Stomach (tissue), 9 donors: ENCODE results near the gene TIGD4. TPM values are rescaled to one million over a fixed set of nuclear protein-coding genes. Genes with fewer than 3 reads are reported as not detected.

ENCODE experiments used
- DNase-seq, 2 donors: peaks; one replicate each; pipeline versions ENCODE4 v3.0.0 to v3.0.0-alpha.2; 2013 to 2019
- H3K27ac ChIP-seq, 5 donors: fragments of 200-600 bp in 4 of 5; sonication (generic) in 4 of 5; one replicate each; pipeline ENCODE4 v1.5.1; 2013 to 2019; ENCODE audit warnings: mild to moderate bottlenecking in 1 of 5, moderate library complexity in 1 of 5
- H3K27me3 ChIP-seq, 3 donors: fragments of 200-600 bp; sonication (generic); one replicate each; pipeline ENCODE4 v1.5.1; 2017 to 2019; ENCODE audit warnings: mixed run types in 1 of 3
- H3K36me3 ChIP-seq, 4 donors: fragments of 200-600 bp; sonication (generic); 1 replicate in 3 of 4; 2 replicates in 1 of 4; pipeline ENCODE4 v1.5.1; 2016 to 2019
- H3K4me1 ChIP-seq, 4 donors: fragments of 200-600 bp; sonication (generic); one replicate each; pipeline ENCODE4 v1.5.1; 2016 to 2019
- H3K4me3 ChIP-seq, 4 donors: fragments of 200-600 bp; sonication (generic) in 3 of 4; one replicate each; pipeline ENCODE4 v1.5.1; 2016 to 2019; ENCODE audit warnings: mild to moderate bottlenecking in 1 of 4
- H3K9me3 ChIP-seq, 4 donors: fragments of 200-600 bp; sonication (generic); one replicate each; pipeline ENCODE4 v1.5.1; 2016 to 2019
- EP300 ChIP-seq: sonication (generic); formaldehyde crosslinking; IDR thresholded peaks from one replicate; pipeline ENCODE4 v1.6.1; 2017; ENCODE audit warnings: antibody characterized with exemption
- POLR2A ChIP-seq, 4 donors: fragments of 450-650 bp; IDR thresholded peaks; one replicate each; pipeline ENCODE4 v1.6.1; 2016; ENCODE audit warnings: antibody characterized with exemption in 4 of 4, control low read depth in 2 of 4, mild to moderate bottlenecking in 1 of 4, moderate library complexity in 1 of 4
- POLR2AphosphoS5 ChIP-seq, 3 donors: sonication (generic); formaldehyde crosslinking; IDR thresholded peaks; one replicate each; pipeline ENCODE4 v1.6.1; 2016; ENCODE audit warnings: antibody characterized with exemption in 3 of 3
- WGBS, 5 donors: extraction: QIAGEN DNeasy Blood & Tissue Kit in 3 of 5; methylation state at CpG; one replicate each; pipeline versions ENCODE4 v1.1.5 to v1.1.7; 2013 to 2018; 5-methylcytosine and 5-hydroxymethylcytosine counted together
- intact Hi-C: fragments of 100-400 bp; cut with DNase I; formaldehyde crosslinking; loops from one replicate; pipeline ENCODE4 v1.15.1; 2023; ENCODE audit warnings: low total_unique reads
- polyA plus RNA-seq, 3 donors: library from polyadenylated mRNA; stranded (reverse); fragments of 200-250 nt; gene quantifications; one replicate each; pipeline ENCODE4 v1.2.3, GENCODE V29; 2013
- total RNA-seq, 5 donors: library from RNA; depleted of rRNA; stranded (reverse); fragments of >200 nt; gene quantifications; one replicate each; pipeline versions ENCODE4 v1.1.0 to v1.2.3, GENCODE V29; 2014 to 2016
- TF ChIP-seq, protein P1 (sequence below), 7 experiments: fragments of 450-650 bp in 4 of 7; fragments of 200-600 bp in 3 of 7; sonication (generic) in 3 of 7; IDR thresholded peaks; one replicate each; pipeline ENCODE4 v1.5.1; 2016 to 2019; ENCODE audit warnings: antibody characterized with exemption in 7 of 7, control low read depth in 2 of 7, mild to moderate bottlenecking in 1 of 7
- donor health status: healthy with polysubstance abuse.
- donor health status: Bipolar disorder and iron deficiency.
- donor health status: healthy.

Gene TIGD4
- total and polyA plus RNA-seq, 8 donors: 0.20 to 4.1 (median 0.72) TPM; not detected in 4

DNA sequence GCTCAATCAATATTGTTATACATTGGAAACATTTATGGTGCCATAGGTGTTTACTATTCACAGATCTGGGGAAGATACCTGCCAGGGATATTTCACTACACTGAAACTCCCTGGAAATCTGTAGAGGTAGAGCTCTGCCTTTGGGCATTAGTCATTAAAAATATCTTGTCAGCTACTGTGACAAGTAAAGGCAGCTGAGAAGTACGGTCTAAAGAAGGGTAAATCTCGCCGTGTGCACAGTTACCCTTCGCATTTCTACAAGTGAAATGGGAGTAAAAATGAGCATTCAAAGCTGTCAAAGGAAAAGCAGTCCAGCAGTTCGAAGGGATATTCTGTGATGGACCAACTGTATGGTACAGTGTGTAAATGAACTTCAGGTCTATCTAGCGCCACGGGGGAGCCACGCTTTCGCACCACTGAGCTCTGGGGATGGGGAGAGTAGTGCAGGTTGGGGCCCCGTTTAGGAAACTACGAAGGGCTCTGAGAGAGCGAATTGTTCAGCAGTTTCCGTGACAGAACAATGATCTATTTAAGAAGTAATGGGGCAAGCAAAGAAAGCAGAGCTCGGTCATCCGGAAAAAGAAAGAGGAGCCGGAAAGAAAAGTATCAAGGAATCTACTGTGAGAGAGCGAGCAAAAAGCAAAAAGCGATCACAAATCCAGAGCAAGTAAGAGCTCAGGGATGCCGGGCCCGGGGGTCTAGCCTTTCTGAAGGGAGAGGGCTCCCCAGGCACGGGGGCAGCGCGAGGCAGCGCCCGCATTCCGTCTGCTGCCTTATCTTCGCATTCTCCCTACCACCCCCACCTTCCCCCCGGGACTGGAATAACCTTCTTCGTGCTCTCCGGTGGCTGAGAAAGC is 646 bp downstream of the TIGD4 start:
- peak overlapping the region; percentile 91 to 96 (median 95) for H3K27ac ChIP-seq
- 1 to 2% (median 1%) methylated on average over 30 of the region's 30 CpGs for WGBS, 5 donors

DNA sequence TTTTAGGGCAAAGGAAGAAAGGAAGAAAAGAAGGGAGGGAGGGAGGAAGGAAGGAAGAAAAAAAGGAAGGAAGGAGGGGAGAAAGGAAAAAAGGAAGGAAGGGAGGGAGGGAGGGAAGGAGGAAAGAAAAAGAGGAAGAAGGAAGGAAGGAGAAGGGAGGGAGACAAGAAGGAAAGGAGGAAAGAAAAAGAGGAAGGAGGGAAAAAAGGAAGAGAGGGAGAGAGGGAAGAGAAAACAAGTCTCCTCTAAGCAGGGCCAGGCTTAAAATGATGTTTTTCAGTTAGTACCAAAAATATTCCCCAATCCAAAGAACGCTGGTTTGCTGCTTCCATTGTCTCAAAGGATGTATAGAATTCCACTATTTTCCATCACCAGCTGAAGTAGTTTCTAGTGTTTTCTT is 2.0 kb downstream of the TIGD4 start:
- Histone ChIP-seq H3K27me3 (no peaks in the 10 kb centered on the region), H3K4me1 (peaks cover 12 to 34% (median 27%) of the 10 kb centered on the region in 4 donors), H3K9me3 (no peaks in the 10 kb centered on the region), H3K36me3 (no peaks in the 10 kb centered on the region), H3K4me3 (no peak overlapping the region), H3K27ac (no peak overlapping the region)
- intact Hi-C loops: no loop called here
- DNase-seq: no peak
- WGBS, 5 donors: 90 to 96% (median 95%) methylated on average over 1 of the region's 1 CpG
- TF ChIP-seq POLR2A (IDR thresholded peaks at IDR 0.05) (no peak), EP300 (no peak), POLR2AphosphoS5 (IDR thresholded peaks at IDR 0.05) (no peak)
- TF ChIP-seq, protein P1, sequence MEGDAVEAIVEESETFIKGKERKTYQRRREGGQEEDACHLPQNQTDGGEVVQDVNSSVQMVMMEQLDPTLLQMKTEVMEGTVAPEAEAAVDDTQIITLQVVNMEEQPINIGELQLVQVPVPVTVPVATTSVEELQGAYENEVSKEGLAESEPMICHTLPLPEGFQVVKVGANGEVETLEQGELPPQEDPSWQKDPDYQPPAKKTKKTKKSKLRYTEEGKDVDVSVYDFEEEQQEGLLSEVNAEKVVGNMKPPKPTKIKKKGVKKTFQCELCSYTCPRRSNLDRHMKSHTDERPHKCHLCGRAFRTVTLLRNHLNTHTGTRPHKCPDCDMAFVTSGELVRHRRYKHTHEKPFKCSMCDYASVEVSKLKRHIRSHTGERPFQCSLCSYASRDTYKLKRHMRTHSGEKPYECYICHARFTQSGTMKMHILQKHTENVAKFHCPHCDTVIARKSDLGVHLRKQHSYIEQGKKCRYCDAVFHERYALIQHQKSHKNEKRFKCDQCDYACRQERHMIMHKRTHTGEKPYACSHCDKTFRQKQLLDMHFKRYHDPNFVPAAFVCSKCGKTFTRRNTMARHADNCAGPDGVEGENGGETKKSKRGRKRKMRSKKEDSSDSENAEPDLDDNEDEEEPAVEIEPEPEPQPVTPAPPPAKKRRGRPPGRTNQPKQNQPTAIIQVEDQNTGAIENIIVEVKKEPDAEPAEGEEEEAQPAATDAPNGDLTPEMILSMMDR (IDR thresholded peaks at IDR 0.05): no peak

More for the DNA sequence above, 646 bp downstream of the TIGD4 start:
- Histone ChIP-seq H3K9me3 (no peaks in the 10 kb centered on the region), H3K4me1 (peaks cover 17 to 48% (median 36%) of the 10 kb centered on the region in 4 donors), H3K27me3 (no peaks in the 10 kb centered on the region), H3K36me3 (no peaks in the 10 kb centered on the region), H3K4me3 (peak overlapping the region; percentile 72 to 85 (median 80))
- intact Hi-C loops: no loop called here
- DNase-seq: peak; percentile 36 to 66
- TF ChIP-seq, protein P1 (IDR thresholded peaks at IDR 0.05): peak in 1 of 7 experiments; percentile 19
- TF ChIP-seq POLR2A (IDR thresholded peaks at IDR 0.05): no peak
- no peak for TF ChIP-seq POLR2AphosphoS5 (IDR thresholded peaks at IDR 0.05)
- no peak for TF ChIP-seq EP300

DNA sequence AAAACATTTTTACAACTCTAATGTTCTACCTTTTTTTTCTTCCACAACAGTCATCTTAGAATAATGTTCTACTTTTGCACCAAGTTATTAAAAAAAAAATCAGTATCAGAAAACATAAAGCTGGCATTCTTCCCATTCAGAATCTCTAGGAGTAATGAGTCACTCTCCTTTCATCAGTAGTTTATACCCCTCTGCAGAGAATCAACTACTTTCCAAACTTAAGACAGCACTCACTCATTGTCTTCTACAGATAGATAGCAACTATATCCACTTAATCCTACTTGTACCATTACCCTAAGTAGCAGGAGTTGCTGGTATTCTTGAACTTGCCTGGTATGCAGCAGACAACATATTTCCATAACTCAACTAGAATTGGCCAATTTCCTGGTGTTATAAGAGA is 3.2 kb downstream of the TIGD4 start:
- H3K27ac ChIP-seq: no peak overlapping the region
- intact Hi-C loops: no loop called here
- no peak for TF ChIP-seq EP300
- TF ChIP-seq, protein P1 (IDR thresholded peaks at IDR 0.05): no peak
- TF ChIP-seq POLR2A (IDR thresholded peaks at IDR 0.05): no peak
- TF ChIP-seq POLR2AphosphoS5 (IDR thresholded peaks at IDR 0.05): no peak

DNA sequence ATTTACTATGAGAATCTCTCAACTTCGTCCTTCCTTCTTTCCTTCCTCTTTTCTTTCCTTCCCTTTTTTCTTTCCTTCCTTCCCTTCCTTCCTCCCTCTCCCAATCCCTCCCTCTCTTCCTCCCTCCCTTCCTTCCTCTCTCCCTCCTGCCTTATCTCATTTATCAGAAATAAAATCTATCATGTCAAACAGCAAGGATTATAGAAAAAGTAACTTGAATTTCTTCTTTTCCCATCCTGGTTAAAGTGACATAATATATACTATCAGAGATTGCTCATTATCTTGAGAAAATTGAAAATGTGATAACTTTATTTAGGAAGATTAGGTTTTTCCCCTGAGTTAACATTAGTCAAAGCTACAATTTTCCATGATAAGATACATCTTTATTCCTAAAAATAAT is 5.6 kb downstream of the TIGD4 start:
- Histone ChIP-seq H3K36me3 (no peaks in the 10 kb centered on the region), H3K4me1 (peaks cover 0 to 9% (median 3%) of the 10 kb centered on the region in 4 donors), H3K4me3 (no peak overlapping the region), H3K27ac (no peak overlapping the region), H3K27me3 (no peaks in the 10 kb centered on the region), H3K9me3 (no peaks in the 10 kb centered on the region)
- WGBS, 5 donors: 52 to 80% (median 74%) methylated on average over 1 of the region's 1 CpG
- DNase-seq: no peak
- intact Hi-C loops: no loop called here
- TF ChIP-seq, protein P1 (IDR thresholded peaks at IDR 0.05): no peak
- no peak for TF ChIP-seq POLR2A (IDR thresholded peaks at IDR 0.05)
- no peak for TF ChIP-seq EP300
- TF ChIP-seq POLR2AphosphoS5 (IDR thresholded peaks at IDR 0.05): no peak

More for the DNA sequence above, 3.2 kb downstream of the TIGD4 start:
- no peak for DNase-seq
- Histone ChIP-seq H3K9me3 (no peaks in the 10 kb centered on the region), H3K36me3 (no peaks in the 10 kb centered on the region), H3K4me3 (no peak overlapping the region), H3K27me3 (no peaks in the 10 kb centered on the region), H3K4me1 (peaks cover 4 to 23% (median 15%) of the 10 kb centered on the region in 4 donors)
